Stomach (tissue), 9 donors: ENCODE results near the gene CUX1. TPM values are rescaled to one million over a fixed set of nuclear protein-coding genes. Genes with fewer than 3 reads are reported as not detected.

Experiments
- DNase-seq, 2 donors: peaks; one replicate each; pipeline versions ENCODE4 v3.0.0 to v3.0.0-alpha.2; 2013 to 2019
- H3K27ac ChIP-seq, 5 donors: fragments of 200-600 bp in 4 of 5; sonication (generic) in 4 of 5; one replicate each; pipeline ENCODE4 v1.5.1; 2013 to 2019; ENCODE audit warnings: mild to moderate bottlenecking in 1 of 5, moderate library complexity in 1 of 5
- H3K27me3 ChIP-seq, 3 donors: fragments of 200-600 bp; sonication (generic); one replicate each; pipeline ENCODE4 v1.5.1; 2017 to 2019; ENCODE audit warnings: mixed run types in 1 of 3
- H3K36me3 ChIP-seq, 4 donors: fragments of 200-600 bp; sonication (generic); 1 replicate in 3 of 4; 2 replicates in 1 of 4; pipeline ENCODE4 v1.5.1; 2016 to 2019
- H3K4me1 ChIP-seq, 4 donors: fragments of 200-600 bp; sonication (generic); one replicate each; pipeline ENCODE4 v1.5.1; 2016 to 2019
- H3K4me3 ChIP-seq, 4 donors: fragments of 200-600 bp; sonication (generic) in 3 of 4; one replicate each; pipeline ENCODE4 v1.5.1; 2016 to 2019; ENCODE audit warnings: mild to moderate bottlenecking in 1 of 4
- H3K9me3 ChIP-seq, 4 donors: fragments of 200-600 bp; sonication (generic); one replicate each; pipeline ENCODE4 v1.5.1; 2016 to 2019
- EP300 ChIP-seq: sonication (generic); formaldehyde crosslinking; IDR thresholded peaks from one replicate; pipeline ENCODE4 v1.6.1; 2017; ENCODE audit warnings: antibody characterized with exemption
- POLR2A ChIP-seq, 4 donors: fragments of 450-650 bp; IDR thresholded peaks; one replicate each; pipeline ENCODE4 v1.6.1; 2016; ENCODE audit warnings: antibody characterized with exemption in 4 of 4, control low read depth in 2 of 4, mild to moderate bottlenecking in 1 of 4, moderate library complexity in 1 of 4
- POLR2AphosphoS5 ChIP-seq, 3 donors: sonication (generic); formaldehyde crosslinking; IDR thresholded peaks; one replicate each; pipeline ENCODE4 v1.6.1; 2016; ENCODE audit warnings: antibody characterized with exemption in 3 of 3
- WGBS, 5 donors: extraction: QIAGEN DNeasy Blood & Tissue Kit in 3 of 5; methylation state at CpG; one replicate each; pipeline versions ENCODE4 v1.1.5 to v1.1.7; 2013 to 2018; 5-methylcytosine and 5-hydroxymethylcytosine counted together
- intact Hi-C: fragments of 100-400 bp; cut with DNase I; formaldehyde crosslinking; loops from one replicate; pipeline ENCODE4 v1.15.1; 2023; ENCODE audit warnings: low total_unique reads
- polyA plus RNA-seq, 3 donors: library from polyadenylated mRNA; stranded (reverse); fragments of 200-250 nt; gene quantifications; one replicate each; pipeline ENCODE4 v1.2.3, GENCODE V29; 2013
- total RNA-seq, 5 donors: library from RNA; depleted of rRNA; stranded (reverse); fragments of >200 nt; gene quantifications; one replicate each; pipeline versions ENCODE4 v1.1.0 to v1.2.3, GENCODE V29; 2014 to 2016
- TF ChIP-seq, protein P1 (sequence below), 7 experiments: fragments of 450-650 bp in 4 of 7; fragments of 200-600 bp in 3 of 7; sonication (generic) in 3 of 7; IDR thresholded peaks; one replicate each; pipeline ENCODE4 v1.5.1; 2016 to 2019; ENCODE audit warnings: antibody characterized with exemption in 7 of 7, control low read depth in 2 of 7, mild to moderate bottlenecking in 1 of 7
- donor health status: healthy with polysubstance abuse.
- donor health status: Bipolar disorder and iron deficiency.
- donor health status: healthy.

CUX1 gene
- total and polyA plus RNA-seq, 8 donors, result 24.7 to 201 (median 54.7) TPM

- Histone ChIP-seq H3K27ac (no peak overlapping the region), H3K4me3 (no peak overlapping the region), H3K27me3 (no peaks in the 10 kb centered on the region), H3K36me3 (peaks cover 21 to 91% (median 83%) of the 10 kb centered on the region in 4 donors), H3K4me1 (peaks cover 0 to 5% (median 0%) of the 10 kb centered on the region in 4 donors), H3K9me3 (no peaks in the 10 kb centered on the region)
- intact Hi-C loops, result no loop called here
- TF ChIP-seq POLR2AphosphoS5 (IDR thresholded peaks at IDR 0.05) (no peak), POLR2A (IDR thresholded peaks at IDR 0.05) (no peak), EP300 (no peak)
- TF ChIP-seq, protein P1, sequence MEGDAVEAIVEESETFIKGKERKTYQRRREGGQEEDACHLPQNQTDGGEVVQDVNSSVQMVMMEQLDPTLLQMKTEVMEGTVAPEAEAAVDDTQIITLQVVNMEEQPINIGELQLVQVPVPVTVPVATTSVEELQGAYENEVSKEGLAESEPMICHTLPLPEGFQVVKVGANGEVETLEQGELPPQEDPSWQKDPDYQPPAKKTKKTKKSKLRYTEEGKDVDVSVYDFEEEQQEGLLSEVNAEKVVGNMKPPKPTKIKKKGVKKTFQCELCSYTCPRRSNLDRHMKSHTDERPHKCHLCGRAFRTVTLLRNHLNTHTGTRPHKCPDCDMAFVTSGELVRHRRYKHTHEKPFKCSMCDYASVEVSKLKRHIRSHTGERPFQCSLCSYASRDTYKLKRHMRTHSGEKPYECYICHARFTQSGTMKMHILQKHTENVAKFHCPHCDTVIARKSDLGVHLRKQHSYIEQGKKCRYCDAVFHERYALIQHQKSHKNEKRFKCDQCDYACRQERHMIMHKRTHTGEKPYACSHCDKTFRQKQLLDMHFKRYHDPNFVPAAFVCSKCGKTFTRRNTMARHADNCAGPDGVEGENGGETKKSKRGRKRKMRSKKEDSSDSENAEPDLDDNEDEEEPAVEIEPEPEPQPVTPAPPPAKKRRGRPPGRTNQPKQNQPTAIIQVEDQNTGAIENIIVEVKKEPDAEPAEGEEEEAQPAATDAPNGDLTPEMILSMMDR (IDR thresholded peaks at IDR 0.05), result no peak
- DNase-seq, result no peak
- 91 to 97% (median 96%) methylated on average over 4 of the region's 4 CpGs for WGBS, 5 donors
Observed at GRCh38 chr7:102230593-102230992, 413.2 kb downstream of the CUX1 start.

GRCh38 chr7:102232611-102233286 lies 415.3 kb downstream of the CUX1 start:
- peak overlapping the region in 2 of 5 donors; percentile 8 to 20 for H3K27ac ChIP-seq
- TF ChIP-seq, protein P1 (IDR thresholded peaks at IDR 0.05), result no peak
- TF ChIP-seq POLR2AphosphoS5 (IDR thresholded peaks at IDR 0.05) (no peak), POLR2A (IDR thresholded peaks at IDR 0.05) (no peak), EP300 (no peak)
- WGBS, 5 donors, result 33 to 63% (median 55%) methylated on average over 12 of the region's 12 CpGs
- H3K4me3 ChIP-seq, result no peak overlapping the region
- peaks cover 22 to 88% (median 80%) of the 10 kb centered on the region in 4 donors for H3K36me3 ChIP-seq
- peaks cover 0 to 9% (median 0%) of the 10 kb centered on the region in 4 donors for H3K4me1 ChIP-seq
- no peaks in the 10 kb centered on the region for H3K9me3 ChIP-seq
- H3K27me3 ChIP-seq, result no peaks in the 10 kb centered on the region
- intact Hi-C loops, result no loop called here
- peak in 1 of 2 donors; percentile 65 for DNase-seq

GRCh38 chr7:102234131-102234530 lies 416.7 kb downstream of the CUX1 start:
- Histone ChIP-seq H3K4me3 (no peak overlapping the region), H3K9me3 (no peaks in the 10 kb centered on the region), H3K4me1 (peaks cover 0 to 9% (median 0%) of the 10 kb centered on the region in 4 donors), H3K27me3 (no peaks in the 10 kb centered on the region), H3K27ac (no peak overlapping the region), H3K36me3 (peaks cover 12 to 86% (median 79%) of the 10 kb centered on the region in 4 donors)
- DNase-seq, result no peak
- TF ChIP-seq POLR2AphosphoS5 (IDR thresholded peaks at IDR 0.05) (no peak), EP300 (no peak), POLR2A (IDR thresholded peaks at IDR 0.05) (no peak)
- TF ChIP-seq, protein P1 (IDR thresholded peaks at IDR 0.05), result no peak
- intact Hi-C loops, result no loop called here
- 93 to 96% (median 95%) methylated on average over 12 of the region's 12 CpGs for WGBS, 5 donors

GRCh38 chr7:102234801-102235550 lies 417.6 kb downstream of the CUX1 start:
- H3K27me3 ChIP-seq, result no peaks in the 10 kb centered on the region
- peaks cover 14 to 86% (median 79%) of the 10 kb centered on the region in 4 donors for H3K36me3 ChIP-seq
- H3K4me1 ChIP-seq, result peaks cover 0 to 9% (median 0%) of the 10 kb centered on the region in 4 donors
- DNase-seq, result no peak
- intact Hi-C loops, result no loop called here
- TF ChIP-seq EP300, result no peak
- no peak for TF ChIP-seq POLR2AphosphoS5 (IDR thresholded peaks at IDR 0.05)
- no peak for TF ChIP-seq POLR2A (IDR thresholded peaks at IDR 0.05)
- TF ChIP-seq, protein P1 (IDR thresholded peaks at IDR 0.05), result no peak
- no peaks in the 10 kb centered on the region for H3K9me3 ChIP-seq
- 92 to 96% (median 94%) methylated on average over 12 to 19 of the region's 19 CpGs for whole genome bisulfite sequencing, 5 donors
- H3K27ac ChIP-seq, result no peak overlapping the region
- no peak overlapping the region for H3K4me3 ChIP-seq
